ENCODE results near the gene DCANP1. TPM values are rescaled to one million over a fixed set of nuclear protein-coding genes. Genes with fewer than 3 reads are reported as not detected.

DCANP1 gene
- total and polyA plus RNA-seq, 4 experiments from 2014 or later: not detected

DNA sequence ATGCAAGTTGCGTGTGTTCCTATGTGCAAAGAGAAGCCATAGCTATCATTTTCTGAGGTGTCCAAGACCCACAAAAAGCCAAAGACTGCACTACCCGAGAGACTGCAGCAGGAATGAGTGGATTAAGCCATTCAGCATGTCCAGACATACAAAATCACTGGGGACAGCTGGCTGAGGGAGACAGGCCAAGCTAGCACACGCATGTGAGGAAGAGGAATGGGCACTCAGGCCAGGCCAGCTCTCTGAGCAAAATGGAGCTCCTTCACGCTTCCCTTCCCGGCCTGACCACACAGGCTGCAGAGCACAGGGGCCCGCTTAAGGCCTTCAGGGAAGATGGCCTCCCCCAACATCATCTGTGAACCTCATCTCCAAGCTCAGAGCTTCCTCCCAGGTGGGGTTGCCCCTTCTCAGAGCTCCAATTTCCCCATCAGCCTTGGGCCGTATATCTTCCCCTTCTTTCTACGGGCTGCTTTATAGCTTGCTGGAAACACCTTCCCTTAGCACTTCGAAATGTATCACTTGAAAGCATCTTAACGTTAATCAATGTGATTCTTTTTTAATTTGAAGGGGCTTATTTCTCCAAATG, 8.4 kb downstream of the DCANP1 start:
- intact Hi-C loops (cut with micrococcal nuclease): no loop called here
- H3K4me1 Mint-ChIP-seq: no peaks in the 10 kb centered on the region
- ChIA-PET POLR2A (ENCODE audit: partially characterized antibody) (no interaction called here), CTCF (ENCODE audit: partially characterized antibody) (interaction anchor here (1.5 to 5.7 kb wide), 2 partner anchors 13 to 18 kb away, joined by 9 to 30 read pairs; no protein-coding TSS in a partner anchor)
- Histone ChIP-seq H3K4me3 (ENCODE audit: low read length in 2 of 2) (no peak overlapping the region), H3K27me3 (ENCODE audit: insufficient read depth, low read length) (no peaks in the 10 kb centered on the region), H3K27ac (ENCODE audit: low read depth, low read length) (no peak overlapping the region), H3K9me3 (ENCODE audit: control insufficient read depth in 1 of 2, low read length in 2 of 2) (no peaks in the 10 kb centered on the region), H3K36me3 (ENCODE audit: insufficient read depth, low read length) (no peaks in the 10 kb centered on the region), H3K4me1 (ENCODE audit: insufficient read depth, low read length) (no peaks in the 10 kb centered on the region)
- DNase-seq: no peak
- no peak overlapping the region for H3K27ac Mint-ChIP-seq
- H3K9me3 Mint-ChIP-seq: no peaks in the 10 kb centered on the region
- peaks cover 5 to 10% of the 10 kb centered on the region in 2 donors for H3K27me3 Mint-ChIP-seq
- H3K4me3 Mint-ChIP-seq: no peak overlapping the region
- no peaks in the 10 kb centered on the region for H3K36me3 Mint-ChIP-seq

DNA sequence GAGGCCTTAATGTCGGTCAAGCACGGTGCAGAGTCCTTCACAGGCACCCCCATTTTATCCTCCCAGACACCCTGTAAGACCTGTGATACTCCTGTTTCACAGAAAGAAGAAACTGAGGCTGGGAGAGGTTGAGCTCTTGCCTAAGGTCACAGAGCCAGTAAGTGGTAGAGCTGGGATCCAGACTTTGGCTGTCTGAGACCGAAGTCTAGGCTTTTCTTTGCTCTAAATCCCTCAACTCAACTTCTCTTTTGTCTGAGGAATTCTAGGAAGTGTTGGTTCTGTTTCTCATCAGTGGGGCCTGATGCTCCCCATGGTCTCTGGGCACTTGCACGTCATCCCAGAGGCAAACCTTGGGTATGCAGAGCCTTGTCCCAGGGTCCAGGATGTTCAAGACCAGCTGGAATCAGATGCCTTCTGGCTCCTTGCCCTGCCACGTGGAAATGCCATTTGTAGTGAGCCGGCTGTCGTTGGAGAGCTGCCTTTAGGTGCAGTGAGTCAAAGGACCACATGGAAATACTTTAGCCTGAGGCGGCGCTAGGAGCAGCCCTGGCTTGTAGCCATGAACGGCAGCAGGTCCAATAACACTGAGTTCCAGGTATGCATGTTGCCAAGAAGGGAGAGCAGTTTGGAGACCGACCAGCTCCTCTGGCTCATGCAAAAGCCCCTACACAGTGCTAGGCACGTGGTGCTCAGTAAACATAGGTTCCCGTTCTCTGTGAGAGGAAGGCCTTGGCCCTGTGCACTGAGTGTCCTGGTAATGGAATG, 9.2 kb downstream of the DCANP1 start:
- H3K4me1 ChIP-seq (ENCODE audit: insufficient read depth, low read length): no peaks in the 10 kb centered on the region
- no peak overlapping the region for H3K27ac Mint-ChIP-seq
- no peaks in the 10 kb centered on the region for H3K4me1 Mint-ChIP-seq
- H3K27me3 Mint-ChIP-seq: peaks cover 6 to 10% of the 10 kb centered on the region in 2 donors
- H3K27ac ChIP-seq (ENCODE audit: low read depth, low read length): no peak overlapping the region
- no peaks in the 10 kb centered on the region for H3K27me3 ChIP-seq (ENCODE audit: insufficient read depth, low read length)
- no peaks in the 10 kb centered on the region for H3K9me3 Mint-ChIP-seq
- no peaks in the 10 kb centered on the region for H3K9me3 ChIP-seq (ENCODE audit: control insufficient read depth in 1 of 2, low read length in 2 of 2)
- no peak for DNase-seq
- no peak overlapping the region for H3K4me3 Mint-ChIP-seq
- ChIA-PET POLR2A (ENCODE audit: partially characterized antibody) (no interaction called here), CTCF (ENCODE audit: partially characterized antibody) (interaction anchor here (1.5 to 5.7 kb wide), 3 partner anchors 12 to 20 kb away, joined by 9 to 30 read pairs (median 10); no protein-coding TSS in a partner anchor)
- no peaks in the 10 kb centered on the region for H3K36me3 Mint-ChIP-seq
- intact Hi-C loops (cut with micrococcal nuclease): no loop called here
- H3K4me3 ChIP-seq (ENCODE audit: low read length in 2 of 2): no peak overlapping the region
- no peaks in the 10 kb centered on the region for H3K36me3 ChIP-seq (ENCODE audit: insufficient read depth, low read length)

GRCh38 chr5:135437422-135437795, 9.7 kb downstream of the DCANP1 start:
- ChIA-PET CTCF (ENCODE audit: partially characterized antibody) (interaction anchor here (1.7 to 5.7 kb wide), 2 partner anchors 12 to 20 kb away, joined by 10 to 30 read pairs; no protein-coding TSS in a partner anchor), POLR2A (ENCODE audit: partially characterized antibody) (no interaction called here)
- H3K27ac Mint-ChIP-seq: no peak overlapping the region
- DNase-seq: no peak
- H3K4me3 ChIP-seq (ENCODE audit: low read length in 2 of 2): no peak overlapping the region
- H3K4me1 ChIP-seq (ENCODE audit: insufficient read depth, low read length): no peaks in the 10 kb centered on the region
- peaks cover 6 to 10% of the 10 kb centered on the region in 2 donors for H3K27me3 Mint-ChIP-seq
- no peaks in the 10 kb centered on the region for H3K9me3 ChIP-seq (ENCODE audit: control insufficient read depth in 1 of 2, low read length in 2 of 2)
- no peaks in the 10 kb centered on the region for H3K4me1 Mint-ChIP-seq
- H3K36me3 ChIP-seq (ENCODE audit: insufficient read depth, low read length): no peaks in the 10 kb centered on the region
- H3K4me3 Mint-ChIP-seq: no peak overlapping the region
- H3K27ac ChIP-seq (ENCODE audit: low read depth, low read length): no peak overlapping the region
- intact Hi-C loops (cut with micrococcal nuclease): no loop called here
- H3K36me3 Mint-ChIP-seq: no peaks in the 10 kb centered on the region
- H3K9me3 Mint-ChIP-seq: no peaks in the 10 kb centered on the region
- no peaks in the 10 kb centered on the region for H3K27me3 ChIP-seq (ENCODE audit: insufficient read depth, low read length)

DNA sequence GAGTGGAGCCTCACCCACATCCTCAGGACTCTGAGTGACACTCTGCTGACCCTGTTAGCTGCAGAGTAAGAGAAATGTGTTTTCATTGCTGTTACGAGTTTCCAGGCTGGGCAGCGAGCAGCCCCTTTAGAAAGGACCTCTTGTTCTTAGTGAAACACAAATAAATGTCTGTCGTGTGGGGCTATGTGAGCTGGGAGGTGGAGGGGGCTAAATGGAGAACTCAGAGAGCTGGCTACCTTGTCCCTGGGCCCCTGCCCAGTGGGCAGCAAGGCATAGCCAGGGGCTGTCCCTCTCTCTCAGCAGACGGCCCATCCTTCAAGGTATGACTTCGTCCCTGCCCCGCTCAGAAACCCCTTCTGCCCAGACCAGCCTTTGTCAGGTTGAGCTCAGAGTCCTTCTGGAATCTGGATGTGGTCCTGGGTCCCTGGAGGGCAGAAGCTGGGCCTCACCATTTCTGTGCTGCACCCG, 10.2 kb downstream of the DCANP1 start:
- Histone ChIP-seq H3K27ac (ENCODE audit: low read depth, low read length) (no peak overlapping the region), H3K36me3 (ENCODE audit: insufficient read depth, low read length) (no peaks in the 10 kb centered on the region), H3K27me3 (ENCODE audit: insufficient read depth, low read length) (no peaks in the 10 kb centered on the region), H3K4me3 (ENCODE audit: low read length in 2 of 2) (no peak overlapping the region), H3K4me1 (ENCODE audit: insufficient read depth, low read length) (no peaks in the 10 kb centered on the region), H3K9me3 (ENCODE audit: control insufficient read depth in 1 of 2, low read length in 2 of 2) (no peaks in the 10 kb centered on the region)
- ChIA-PET POLR2A (ENCODE audit: partially characterized antibody) (no interaction called here), CTCF (ENCODE audit: partially characterized antibody) (interaction anchor here (1.7 to 5.7 kb wide), 2 partner anchors 11 to 21 kb away, joined by 10 to 30 read pairs; no protein-coding TSS in a partner anchor)
- Mint-ChIP-seq H3K36me3 (no peaks in the 10 kb centered on the region), H3K27me3 (peaks cover 6 to 10% of the 10 kb centered on the region in 2 donors), H3K27ac (no peak overlapping the region), H3K4me3 (no peak overlapping the region), H3K9me3 (no peaks in the 10 kb centered on the region), H3K4me1 (no peaks in the 10 kb centered on the region)
- intact Hi-C loops (cut with micrococcal nuclease): no loop called here
- no peak for DNase-seq

GRCh38 chr5:135435467-135436330, 11.4 kb downstream of the DCANP1 start:
- intact Hi-C loops (cut with micrococcal nuclease): no loop called here
- Mint-ChIP-seq H3K4me1 (no peaks in the 10 kb centered on the region), H3K27me3 (peaks cover 4 to 12% of the 10 kb centered on the region in 2 donors), H3K27ac (no peak overlapping the region), H3K36me3 (no peaks in the 10 kb centered on the region), H3K4me3 (no peak overlapping the region), H3K9me3 (no peaks in the 10 kb centered on the region)
- Histone ChIP-seq H3K9me3 (ENCODE audit: control insufficient read depth in 1 of 2, low read length in 2 of 2) (no peaks in the 10 kb centered on the region), H3K4me1 (ENCODE audit: insufficient read depth, low read length) (no peaks in the 10 kb centered on the region), H3K4me3 (ENCODE audit: low read length in 2 of 2) (no peak overlapping the region), H3K27ac (ENCODE audit: low read depth, low read length) (no peak overlapping the region), H3K36me3 (ENCODE audit: insufficient read depth, low read length) (no peaks in the 10 kb centered on the region), H3K27me3 (ENCODE audit: insufficient read depth, low read length) (no peaks in the 10 kb centered on the region)
- POLR2A ChIA-PET (ENCODE audit: partially characterized antibody): no interaction called here
- CTCF ChIA-PET (ENCODE audit: partially characterized antibody): interaction anchor here (2.1 kb wide), 1 partner anchor 10 kb away, joined by 6 read pairs; no protein-coding TSS in a partner anchor
- DNase-seq: no peak

- no peak overlapping the region for H3K27ac Mint-ChIP-seq
- ChIA-PET POLR2A (ENCODE audit: partially characterized antibody) (no interaction called here), CTCF (ENCODE audit: partially characterized antibody) (interaction anchor here (1.3 to 2.1 kb wide), 2 partner anchors 9 to 132 kb away, joined by 3 to 6 read pairs; no protein-coding TSS in a partner anchor)
- H3K36me3 Mint-ChIP-seq: no peaks in the 10 kb centered on the region
- intact Hi-C loops (cut with micrococcal nuclease): no loop called here
- H3K4me1 Mint-ChIP-seq: no peaks in the 10 kb centered on the region
- no peaks in the 10 kb centered on the region for H3K9me3 Mint-ChIP-seq
- Histone ChIP-seq H3K4me3 (ENCODE audit: low read length in 2 of 2) (no peak overlapping the region), H3K27me3 (ENCODE audit: insufficient read depth, low read length) (no peaks in the 10 kb centered on the region), H3K27ac (ENCODE audit: low read depth, low read length) (no peak overlapping the region), H3K36me3 (ENCODE audit: insufficient read depth, low read length) (no peaks in the 10 kb centered on the region), H3K4me1 (ENCODE audit: insufficient read depth, low read length) (no peaks in the 10 kb centered on the region), H3K9me3 (ENCODE audit: control insufficient read depth in 1 of 2, low read length in 2 of 2) (no peaks in the 10 kb centered on the region)
- peaks cover 7 to 15% of the 10 kb centered on the region in 2 donors for H3K27me3 Mint-ChIP-seq
- H3K4me3 Mint-ChIP-seq: no peak overlapping the region
- no peak for DNase-seq
Observed at GRCh38 chr5:135434591-135435466, 12.3 kb downstream of the DCANP1 start.
